Measurements from ENCODE around the gene TPR. TPM values are rescaled to one million over a fixed set of nuclear protein-coding genes. Genes with fewer than 3 reads are reported as not detected.

The TPR gene
- total RNA-seq (2022; extraction: Qiagen RNA extraction), result 39.4 to 46.6 TPM (median 43.9 TPM) in 5 replicates

GRCh38 chr1:186375152-186375928, at the start of gene TPR, which contains the start of gene ODR4:
Gene TPR (minus strand): TSS chr1:186375253. CDS start chr1:186375028, 225 bp downstream.
Gene ODR4 (plus strand): TSS chr1:186375838. CDS start chr1:186379786, 3,948 bp downstream.

DNA sequence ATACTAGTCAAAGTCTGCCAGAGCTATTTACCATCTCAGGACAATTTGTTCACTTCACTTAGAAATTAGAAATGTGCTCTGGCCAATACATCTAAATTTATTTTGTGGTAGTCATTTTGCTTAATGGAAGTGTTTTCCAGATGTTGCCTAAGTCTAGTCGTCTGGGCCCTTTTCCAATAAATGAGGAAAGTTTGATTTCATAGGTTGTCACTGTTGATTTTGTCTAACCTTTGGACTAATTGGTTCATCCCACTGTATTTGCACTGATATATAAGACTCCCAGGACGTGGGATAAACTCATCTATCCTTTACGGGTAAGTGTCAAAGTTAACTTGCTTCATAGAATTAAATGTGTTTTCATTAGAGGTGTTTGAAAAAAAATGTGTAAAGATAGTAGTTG, 79.1 kb downstream of the TPR start, which contains the start of gene PRG4:
Gene PRG4 (plus strand): TSS at position 300 of the 400 bp plus-strand sequence.

Other genes with a start within 250 kb of the TPR start
- gene PRG4, start 79.0 kb downstream of the TPR start, total RNA-seq (2022; extraction: Qiagen RNA extraction), result 0.16 to 0.30 TPM (median 0.18 TPM) in 5 replicates
- gene ODR4, start 585 bp upstream of the TPR start, total RNA-seq (2022; extraction: Qiagen RNA extraction), result 13.8 to 17.5 TPM (median 16.3 TPM) in 5 replicates
- gene PDC, start 85.9 kb upstream of the TPR start, total RNA-seq (2022; extraction: Qiagen RNA extraction), result not detected in 5 replicates